HepG2 (cell line): ENCODE measurements around the gene FOXR1. TPM values are rescaled to one million over a fixed set of nuclear protein-coding genes. Genes with fewer than 3 reads are reported as not detected.

Experiments
- DPF2 ChIP-seq: sonication (generic); formaldehyde crosslinking; IDR thresholded peaks from 2 replicates; pipeline ENCODE4 v1.4.0; 2020; ENCODE audit warnings: mild to moderate bottlenecking, low read depth, missing genetic modification reagents, borderline replicate concordance
- KDM3A ChIP-seq: IDR thresholded peaks from 2 replicates; pipeline ENCODE4 v1.6.1; 2018; ENCODE audit warnings: low read depth, missing compliant biosample characterization
- PPARG ChIP-seq: conservative IDR thresholded peaks from 2 replicates; pipeline ENCODE4 v1.6.1; 2016; ENCODE audit warnings: missing biosample characterization, missing genetic modification reagents
- SOX6 ChIP-seq, 2 experiments: fragments of 450-650 bp in 1 of 2; sonication (generic) in 1 of 2; formaldehyde crosslinking in 1 of 2; IDR thresholded peaks; 2 replicates each; pipeline versions ENCODE4 v1.4.0 to v1.6.1; 2017 to 2020; ENCODE audit warnings: antibody characterized with exemption in 1 of 2, mild to moderate bottlenecking in 1 of 2, missing genetic modification reagents in 1 of 2
- ZNF652 ChIP-seq: IDR thresholded peaks from 2 replicates; pipeline ENCODE4 v1.6.1; 2016; ENCODE audit warnings: low read depth, borderline replicate concordance
- polyA plus RNA-seq, 8 experiments: library from polyadenylated mRNA; depleted of rRNA in 3 of 8; stranded (reverse) in 7 of 8; unstranded in 1 of 8; fragments of >200 nt; fragmentation: Illumina TruSeq in 4 of 8; extraction: Trizol in 4 of 8; gene quantifications; 2 replicates each; pipeline versions ENCODE4 v1.2.1 to v1.2.3, GENCODE V29; 2011 to 2016; ENCODE audit warnings: low read depth in 4 of 8, missing spikeins in 1 of 8, mixed read lengths in 1 of 8; ENCODE audit not compliant: insufficient read depth in 1 of 8
- total RNA-seq, 5 experiments: library from RNA; depleted of rRNA; stranded (reverse); fragments of >200 nt; fragmentation: Illumina TruSeq; extraction: Trizol; gene quantifications; 2 replicates each; pipeline ENCODE4 v1.2.3, GENCODE V29; 2016; ENCODE audit warnings: low read depth in 1 of 5
- TF ChIP-seq, protein P1 (sequence below): sonication (generic); formaldehyde crosslinking; IDR thresholded peaks from 2 replicates; pipeline ENCODE4 v1.4.0; 2020; ENCODE audit warnings: mild to moderate bottlenecking, missing genetic modification reagents, borderline replicate concordance
- TF ChIP-seq, protein P2 (sequence below): fragments of 450-650 bp; IDR thresholded peaks from 2 replicates; pipeline ENCODE4 v1.6.1; 2017
- TF ChIP-seq, protein P3 (sequence below): sonication (generic); formaldehyde crosslinking; IDR thresholded peaks from 2 replicates; pipeline ENCODE4 v1.5.1; 2020; ENCODE audit warnings: mild to moderate bottlenecking, missing genetic modification reagents, moderate library complexity
- TF ChIP-seq, protein P4 (sequence below), 2 experiments: IDR thresholded peaks; 2 replicates each; pipeline ENCODE4 v1.6.1; 2011 to 2012; ENCODE audit warnings: low read length in 2 of 2, borderline replicate concordance in 1 of 2, low read depth in 1 of 2, mild to moderate bottlenecking in 1 of 2, moderate library complexity in 1 of 2
- TF ChIP-seq, protein P5 (sequence below): IDR thresholded peaks from 2 replicates; pipeline ENCODE4 v1.4.0; 2020; ENCODE audit warnings: mild to moderate bottlenecking, missing genetic modification reagents

Gene FOXR1
- total and polyA plus RNA-seq, 2 of the 13 experiments (the other 11 are each of a cell fraction or from before 2014, with no cell fraction given) = not detected

DNA sequence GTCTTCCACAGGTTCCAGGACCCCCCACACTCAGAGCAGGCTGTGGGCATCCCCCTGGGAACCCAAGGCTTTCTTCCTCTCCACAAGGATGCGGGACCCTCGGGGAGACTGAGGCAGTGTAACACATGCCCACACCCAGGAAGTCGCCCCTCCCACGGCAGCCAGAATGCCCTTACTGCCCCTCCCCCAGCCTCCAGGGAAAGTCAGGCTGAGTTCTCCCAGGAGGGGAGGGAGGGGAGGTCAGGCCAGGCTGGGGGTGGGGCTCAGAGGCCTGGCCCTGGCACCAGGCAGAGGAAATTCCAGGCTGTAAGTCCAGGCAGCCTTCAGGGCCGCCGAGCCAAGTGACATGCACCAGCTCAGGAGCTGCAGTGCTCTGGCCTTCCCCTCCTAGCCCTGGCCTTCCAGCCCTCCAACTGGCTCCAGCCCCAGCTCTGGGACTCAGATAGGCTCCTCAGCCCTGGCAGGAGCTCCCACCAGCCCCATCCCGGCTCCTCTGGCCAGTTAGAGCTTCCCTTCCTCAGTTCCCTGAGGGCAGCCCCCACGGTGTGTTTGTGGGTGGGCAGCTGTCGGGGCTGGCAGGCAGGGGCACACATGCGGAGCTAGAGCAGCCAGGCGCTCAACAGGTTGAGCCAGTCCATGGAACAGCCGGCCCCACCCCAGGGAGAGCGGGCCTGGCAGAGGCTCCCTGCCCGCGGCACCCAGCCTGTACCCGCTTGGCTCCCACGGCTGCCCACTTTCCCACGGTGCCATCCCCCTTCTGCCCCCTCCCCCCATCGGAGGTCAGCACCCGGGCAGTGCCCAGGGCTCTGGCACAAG lies 49.4 kb upstream of the FOXR1 start (continued):
- TF ChIP-seq, protein P1, sequence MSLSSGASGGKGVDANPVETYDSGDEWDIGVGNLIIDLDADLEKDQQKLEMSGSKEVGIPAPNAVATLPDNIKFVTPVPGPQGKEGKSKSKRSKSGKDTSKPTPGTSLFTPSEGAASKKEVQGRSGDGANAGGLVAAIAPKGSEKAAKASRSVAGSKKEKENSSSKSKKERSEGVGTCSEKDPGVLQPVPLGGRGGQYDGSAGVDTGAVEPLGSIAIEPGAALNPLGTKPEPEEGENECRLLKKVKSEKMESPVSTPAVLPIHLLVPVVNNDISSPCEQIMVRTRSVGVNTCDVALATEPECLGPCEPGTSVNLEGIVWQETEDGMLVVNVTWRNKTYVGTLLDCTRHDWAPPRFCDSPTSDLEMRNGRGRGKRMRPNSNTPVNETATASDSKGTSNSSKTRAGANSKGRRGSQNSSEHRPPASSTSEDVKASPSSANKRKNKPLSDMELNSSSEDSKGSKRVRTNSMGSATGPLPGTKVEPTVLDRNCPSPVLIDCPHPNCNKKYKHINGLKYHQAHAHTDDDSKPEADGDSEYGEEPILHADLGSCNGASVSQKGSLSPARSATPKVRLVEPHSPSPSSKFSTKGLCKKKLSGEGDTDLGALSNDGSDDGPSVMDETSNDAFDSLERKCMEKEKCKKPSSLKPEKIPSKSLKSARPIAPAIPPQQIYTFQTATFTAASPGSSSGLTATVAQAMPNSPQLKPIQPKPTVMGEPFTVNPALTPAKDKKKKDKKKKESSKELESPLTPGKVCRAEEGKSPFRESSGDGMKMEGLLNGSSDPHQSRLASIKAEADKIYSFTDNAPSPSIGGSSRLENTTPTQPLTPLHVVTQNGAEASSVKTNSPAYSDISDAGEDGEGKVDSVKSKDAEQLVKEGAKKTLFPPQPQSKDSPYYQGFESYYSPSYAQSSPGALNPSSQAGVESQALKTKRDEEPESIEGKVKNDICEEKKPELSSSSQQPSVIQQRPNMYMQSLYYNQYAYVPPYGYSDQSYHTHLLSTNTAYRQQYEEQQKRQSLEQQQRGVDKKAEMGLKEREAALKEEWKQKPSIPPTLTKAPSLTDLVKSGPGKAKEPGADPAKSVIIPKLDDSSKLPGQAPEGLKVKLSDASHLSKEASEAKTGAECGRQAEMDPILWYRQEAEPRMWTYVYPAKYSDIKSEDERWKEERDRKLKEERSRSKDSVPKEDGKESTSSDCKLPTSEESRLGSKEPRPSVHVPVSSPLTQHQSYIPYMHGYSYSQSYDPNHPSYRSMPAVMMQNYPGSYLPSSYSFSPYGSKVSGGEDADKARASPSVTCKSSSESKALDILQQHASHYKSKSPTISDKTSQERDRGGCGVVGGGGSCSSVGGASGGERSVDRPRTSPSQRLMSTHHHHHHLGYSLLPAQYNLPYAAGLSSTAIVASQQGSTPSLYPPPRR (CRISPR knock-in tag) = peak; percentile 26; the same call in 1 of the 2 replicates
- peak; percentile 48; the same call in 1 of the 2 replicates for TF ChIP-seq ZNF652 (CRISPR knock-in tag)
- no peak for TF ChIP-seq SOX6 (IDR thresholded peaks at IDR 0.05)
- TF ChIP-seq SOX6 (CRISPR knock-in tag; IDR thresholded peaks at IDR 0.05) = peak; percentile 46
- TF ChIP-seq DPF2 (CRISPR knock-in tag) = 0 out of 2 replicates have a peak, but pooled peaks have one; percentile 38
- peak; percentile 8; the same call in 1 of the 2 replicates for TF ChIP-seq PPARG (CRISPR knock-in tag)
- TF ChIP-seq, protein P2, sequence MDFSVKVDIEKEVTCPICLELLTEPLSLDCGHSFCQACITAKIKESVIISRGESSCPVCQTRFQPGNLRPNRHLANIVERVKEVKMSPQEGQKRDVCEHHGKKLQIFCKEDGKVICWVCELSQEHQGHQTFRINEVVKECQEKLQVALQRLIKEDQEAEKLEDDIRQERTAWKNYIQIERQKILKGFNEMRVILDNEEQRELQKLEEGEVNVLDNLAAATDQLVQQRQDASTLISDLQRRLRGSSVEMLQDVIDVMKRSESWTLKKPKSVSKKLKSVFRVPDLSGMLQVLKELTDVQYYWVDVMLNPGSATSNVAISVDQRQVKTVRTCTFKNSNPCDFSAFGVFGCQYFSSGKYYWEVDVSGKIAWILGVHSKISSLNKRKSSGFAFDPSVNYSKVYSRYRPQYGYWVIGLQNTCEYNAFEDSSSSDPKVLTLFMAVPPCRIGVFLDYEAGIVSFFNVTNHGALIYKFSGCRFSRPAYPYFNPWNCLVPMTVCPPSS = no peak
- TF ChIP-seq KDM3A (CRISPR knock-in tag) = peak; percentile 28; the same call in 1 of the 2 replicates
- TF ChIP-seq, protein P3, sequence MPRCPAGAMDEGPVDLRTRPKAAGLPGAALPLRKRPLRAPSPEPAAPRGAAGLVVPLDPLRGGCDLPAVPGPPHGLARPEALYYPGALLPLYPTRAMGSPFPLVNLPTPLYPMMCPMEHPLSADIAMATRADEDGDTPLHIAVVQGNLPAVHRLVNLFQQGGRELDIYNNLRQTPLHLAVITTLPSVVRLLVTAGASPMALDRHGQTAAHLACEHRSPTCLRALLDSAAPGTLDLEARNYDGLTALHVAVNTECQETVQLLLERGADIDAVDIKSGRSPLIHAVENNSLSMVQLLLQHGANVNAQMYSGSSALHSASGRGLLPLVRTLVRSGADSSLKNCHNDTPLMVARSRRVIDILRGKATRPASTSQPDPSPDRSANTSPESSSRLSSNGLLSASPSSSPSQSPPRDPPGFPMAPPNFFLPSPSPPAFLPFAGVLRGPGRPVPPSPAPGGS = 0 out of 2 replicates have a peak, but pooled peaks have one; percentile 6
- TF ChIP-seq, protein P4, sequence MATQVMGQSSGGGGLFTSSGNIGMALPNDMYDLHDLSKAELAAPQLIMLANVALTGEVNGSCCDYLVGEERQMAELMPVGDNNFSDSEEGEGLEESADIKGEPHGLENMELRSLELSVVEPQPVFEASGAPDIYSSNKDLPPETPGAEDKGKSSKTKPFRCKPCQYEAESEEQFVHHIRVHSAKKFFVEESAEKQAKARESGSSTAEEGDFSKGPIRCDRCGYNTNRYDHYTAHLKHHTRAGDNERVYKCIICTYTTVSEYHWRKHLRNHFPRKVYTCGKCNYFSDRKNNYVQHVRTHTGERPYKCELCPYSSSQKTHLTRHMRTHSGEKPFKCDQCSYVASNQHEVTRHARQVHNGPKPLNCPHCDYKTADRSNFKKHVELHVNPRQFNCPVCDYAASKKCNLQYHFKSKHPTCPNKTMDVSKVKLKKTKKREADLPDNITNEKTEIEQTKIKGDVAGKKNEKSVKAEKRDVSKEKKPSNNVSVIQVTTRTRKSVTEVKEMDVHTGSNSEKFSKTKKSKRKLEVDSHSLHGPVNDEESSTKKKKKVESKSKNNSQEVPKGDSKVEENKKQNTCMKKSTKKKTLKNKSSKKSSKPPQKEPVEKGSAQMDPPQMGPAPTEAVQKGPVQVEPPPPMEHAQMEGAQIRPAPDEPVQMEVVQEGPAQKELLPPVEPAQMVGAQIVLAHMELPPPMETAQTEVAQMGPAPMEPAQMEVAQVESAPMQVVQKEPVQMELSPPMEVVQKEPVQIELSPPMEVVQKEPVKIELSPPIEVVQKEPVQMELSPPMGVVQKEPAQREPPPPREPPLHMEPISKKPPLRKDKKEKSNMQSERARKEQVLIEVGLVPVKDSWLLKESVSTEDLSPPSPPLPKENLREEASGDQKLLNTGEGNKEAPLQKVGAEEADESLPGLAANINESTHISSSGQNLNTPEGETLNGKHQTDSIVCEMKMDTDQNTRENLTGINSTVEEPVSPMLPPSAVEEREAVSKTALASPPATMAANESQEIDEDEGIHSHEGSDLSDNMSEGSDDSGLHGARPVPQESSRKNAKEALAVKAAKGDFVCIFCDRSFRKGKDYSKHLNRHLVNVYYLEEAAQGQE (IDR thresholded peaks at IDR 0.05; ENCODE audit: borderline replicate concordance in 1 of 2, low read depth in 1 of 2, low read length in 2 of 2) = peak in 1 of 2 experiments; percentile 22; a peak in 1 of 4 replicates
- TF ChIP-seq, protein P5, sequence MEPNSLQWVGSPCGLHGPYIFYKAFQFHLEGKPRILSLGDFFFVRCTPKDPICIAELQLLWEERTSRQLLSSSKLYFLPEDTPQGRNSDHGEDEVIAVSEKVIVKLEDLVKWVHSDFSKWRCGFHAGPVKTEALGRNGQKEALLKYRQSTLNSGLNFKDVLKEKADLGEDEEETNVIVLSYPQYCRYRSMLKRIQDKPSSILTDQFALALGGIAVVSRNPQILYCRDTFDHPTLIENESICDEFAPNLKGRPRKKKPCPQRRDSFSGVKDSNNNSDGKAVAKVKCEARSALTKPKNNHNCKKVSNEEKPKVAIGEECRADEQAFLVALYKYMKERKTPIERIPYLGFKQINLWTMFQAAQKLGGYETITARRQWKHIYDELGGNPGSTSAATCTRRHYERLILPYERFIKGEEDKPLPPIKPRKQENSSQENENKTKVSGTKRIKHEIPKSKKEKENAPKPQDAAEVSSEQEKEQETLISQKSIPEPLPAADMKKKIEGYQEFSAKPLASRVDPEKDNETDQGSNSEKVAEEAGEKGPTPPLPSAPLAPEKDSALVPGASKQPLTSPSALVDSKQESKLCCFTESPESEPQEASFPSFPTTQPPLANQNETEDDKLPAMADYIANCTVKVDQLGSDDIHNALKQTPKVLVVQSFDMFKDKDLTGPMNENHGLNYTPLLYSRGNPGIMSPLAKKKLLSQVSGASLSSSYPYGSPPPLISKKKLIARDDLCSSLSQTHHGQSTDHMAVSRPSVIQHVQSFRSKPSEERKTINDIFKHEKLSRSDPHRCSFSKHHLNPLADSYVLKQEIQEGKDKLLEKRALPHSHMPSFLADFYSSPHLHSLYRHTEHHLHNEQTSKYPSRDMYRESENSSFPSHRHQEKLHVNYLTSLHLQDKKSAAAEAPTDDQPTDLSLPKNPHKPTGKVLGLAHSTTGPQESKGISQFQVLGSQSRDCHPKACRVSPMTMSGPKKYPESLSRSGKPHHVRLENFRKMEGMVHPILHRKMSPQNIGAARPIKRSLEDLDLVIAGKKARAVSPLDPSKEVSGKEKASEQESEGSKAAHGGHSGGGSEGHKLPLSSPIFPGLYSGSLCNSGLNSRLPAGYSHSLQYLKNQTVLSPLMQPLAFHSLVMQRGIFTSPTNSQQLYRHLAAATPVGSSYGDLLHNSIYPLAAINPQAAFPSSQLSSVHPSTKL (CRISPR knock-in tag) = peak; percentile 46; the same call in 1 of the 2 replicates
